Measurements from ENCODE around the gene OVCH2.
"Not testable (repeated sequence)": the region's sequence is repeated elsewhere in the genome, so short reads cannot be mapped to it uniquely, and the experiment has no call there.

OVCH2 gene

GRCh38 chr11:7671347-7672215 is 34.7 kb downstream of the OVCH2 start:
- DNase-seq, result no peak

DNA sequence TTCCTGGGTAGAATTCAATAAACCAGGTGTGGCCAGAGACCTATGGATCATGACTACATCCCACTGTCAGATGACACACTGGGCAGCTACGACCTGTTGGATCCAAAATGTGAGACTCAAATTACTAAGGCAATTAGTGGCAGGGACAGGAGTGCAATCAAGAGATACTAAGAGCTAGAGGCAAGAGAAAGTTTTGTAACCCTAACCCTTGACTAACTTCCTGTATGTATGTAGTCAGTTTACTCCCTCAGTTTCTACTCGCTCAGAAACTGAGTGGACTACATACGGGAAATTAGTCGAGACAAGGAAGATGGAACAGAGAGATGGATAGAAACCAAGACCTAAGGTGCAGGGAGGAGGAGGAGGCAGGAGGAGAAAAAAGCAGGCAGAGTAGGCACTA is 35.6 kb downstream of the OVCH2 start:
- no peak for DNase-seq

DNA sequence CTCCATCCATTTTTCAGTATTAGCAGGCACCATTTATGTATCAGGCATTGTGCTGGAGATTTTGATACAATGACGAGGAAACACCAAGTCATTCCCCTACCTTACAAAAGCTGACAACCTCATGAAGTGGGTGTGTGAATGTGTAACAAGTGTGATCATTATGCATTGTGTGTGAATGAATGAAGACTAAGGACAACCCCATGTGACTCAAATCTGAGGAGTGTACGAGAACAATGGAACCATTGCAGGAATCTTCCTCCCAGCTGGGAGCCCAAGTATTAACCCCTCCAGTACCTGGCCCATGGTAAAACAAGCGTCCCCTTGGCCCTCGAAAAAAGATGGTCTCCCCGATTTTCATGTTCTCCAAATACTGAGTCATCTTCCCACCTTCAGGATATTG is 37.4 kb downstream of the OVCH2 start:
- no peak for DNase-seq

DNA sequence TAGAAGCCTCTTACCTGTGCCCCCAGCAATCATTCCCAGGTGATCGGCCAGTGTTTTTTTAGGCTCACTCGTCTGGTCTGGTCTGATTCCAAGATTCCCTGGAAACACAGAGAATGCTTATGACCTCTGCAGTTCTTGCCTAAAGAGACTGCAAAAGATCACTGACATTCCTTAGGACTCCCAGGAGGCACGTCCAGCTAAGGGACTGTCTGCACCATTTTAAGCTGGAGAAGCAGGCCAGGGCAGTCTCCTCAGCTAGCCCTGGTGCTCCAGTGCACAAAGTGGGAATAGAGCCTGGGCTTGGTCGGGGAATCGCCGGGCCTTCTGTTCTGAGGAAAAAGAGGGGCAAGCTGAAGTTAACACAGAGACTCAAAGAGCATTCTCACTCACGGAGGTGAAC is 37.8 kb downstream of the OVCH2 start:
- no peak for DNase-seq

DNA sequence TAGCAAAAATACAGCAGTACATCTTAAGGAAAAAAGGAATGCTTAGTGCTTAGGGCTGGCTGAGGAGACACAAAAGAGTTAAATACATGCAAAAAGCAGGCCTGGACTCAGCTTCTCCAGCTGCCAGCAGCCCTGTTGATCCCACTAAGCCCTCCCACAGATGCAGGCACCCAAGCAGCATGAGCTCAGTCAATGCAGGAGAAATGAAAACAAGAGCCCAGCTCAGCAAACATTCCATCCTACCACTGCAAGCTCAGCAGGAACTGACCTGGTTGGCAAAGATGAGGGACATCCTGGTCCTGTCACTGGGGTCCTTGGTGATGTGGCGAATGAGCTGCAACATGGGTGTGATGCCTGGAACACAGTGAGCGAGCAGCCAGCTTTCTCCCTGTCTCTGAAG is 38.8 kb downstream of the OVCH2 start:
- no peak for DNase-seq

- DNase-seq, result no peak
These were observed 39.9 kb downstream of the OVCH2 start for GRCh38 chr11:7666292-7666866.

GRCh38 chr11:7665473-7666291 is 40.6 kb downstream of the OVCH2 start:
- DNase-seq, result peak; percentile 50

DNA sequence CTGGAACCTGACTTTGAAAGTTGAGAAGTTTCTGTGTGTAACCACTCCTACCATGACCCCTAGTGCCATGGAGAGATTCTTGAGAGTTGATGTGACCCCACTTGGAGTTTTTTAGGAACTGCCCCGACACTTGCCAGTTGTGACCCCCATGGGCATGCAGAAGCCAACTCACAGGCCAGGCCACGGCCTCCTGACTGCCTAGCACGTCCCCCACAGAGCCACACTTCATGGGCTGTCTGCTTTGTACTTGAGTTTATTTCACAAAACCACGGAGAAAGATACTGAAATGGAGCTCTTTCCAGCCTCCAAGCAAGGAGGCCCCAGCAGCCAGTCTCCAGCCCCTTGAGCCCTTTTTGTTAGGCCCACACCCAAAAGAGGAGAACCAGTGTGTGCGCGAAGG is 41.4 kb downstream of the OVCH2 start:
- no peak for DNase-seq

DNA sequence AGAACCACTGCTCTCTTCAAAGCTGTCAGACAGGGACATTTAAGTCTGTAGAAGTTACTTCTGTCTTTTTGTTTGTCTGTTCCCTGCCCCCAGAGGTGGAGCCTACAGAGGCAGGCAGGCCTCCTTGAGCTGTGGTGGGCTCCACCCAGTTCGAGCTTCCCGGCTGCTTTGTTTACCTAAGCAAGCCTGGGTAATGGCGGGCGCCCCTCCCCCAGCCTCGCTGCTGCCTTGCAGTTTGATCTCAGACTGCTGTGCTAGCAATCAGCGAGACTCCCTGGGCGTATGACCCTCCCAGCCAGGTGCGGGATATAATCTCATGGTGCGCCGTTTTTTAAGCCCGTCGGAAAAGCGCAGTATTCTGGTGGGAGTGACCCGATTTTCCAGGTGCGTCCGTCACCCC is 42.7 kb downstream of the OVCH2 start:
- not testable (repeated sequence) for DNase-seq

DNA sequence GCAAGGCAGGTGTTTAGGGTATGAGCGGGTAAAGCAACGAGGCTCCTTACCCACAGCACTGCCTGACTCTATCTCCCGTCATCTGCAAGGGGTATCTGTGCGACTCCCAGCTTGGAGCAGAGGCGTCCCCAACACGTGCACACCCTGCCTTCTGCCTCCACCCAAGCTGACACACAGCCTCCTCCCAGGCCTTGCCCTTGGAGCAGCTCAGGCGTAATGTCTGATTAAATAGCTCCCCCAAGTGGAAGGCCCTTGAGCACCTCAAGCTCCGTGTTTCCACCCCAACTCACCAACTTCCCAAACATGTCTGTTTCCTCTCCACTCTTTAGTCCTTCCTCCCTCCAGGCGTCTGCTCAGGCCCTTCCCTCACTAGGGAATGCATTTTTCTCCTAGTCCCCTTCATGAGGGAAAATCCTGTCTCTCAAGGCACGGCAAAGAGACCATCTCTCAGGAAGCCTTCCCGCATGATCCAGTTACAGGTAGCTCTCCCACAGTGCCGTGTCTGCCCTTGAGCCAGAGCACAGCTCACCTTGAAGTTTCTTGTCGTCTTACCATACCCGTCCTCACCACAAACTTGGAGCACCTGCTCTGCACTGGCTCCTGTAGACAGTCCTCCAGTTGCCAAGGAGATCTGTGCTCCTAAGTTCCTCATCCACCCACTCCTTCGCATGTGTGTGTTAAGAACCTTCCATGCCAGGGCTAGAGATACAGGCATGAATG is 48.8 kb downstream of the OVCH2 start:
- DNase-seq, result peak; percentile 70

GRCh38 chr11:7656704-7657103 is 49.6 kb downstream of the OVCH2 start:
- no peak for DNase-seq

DNA sequence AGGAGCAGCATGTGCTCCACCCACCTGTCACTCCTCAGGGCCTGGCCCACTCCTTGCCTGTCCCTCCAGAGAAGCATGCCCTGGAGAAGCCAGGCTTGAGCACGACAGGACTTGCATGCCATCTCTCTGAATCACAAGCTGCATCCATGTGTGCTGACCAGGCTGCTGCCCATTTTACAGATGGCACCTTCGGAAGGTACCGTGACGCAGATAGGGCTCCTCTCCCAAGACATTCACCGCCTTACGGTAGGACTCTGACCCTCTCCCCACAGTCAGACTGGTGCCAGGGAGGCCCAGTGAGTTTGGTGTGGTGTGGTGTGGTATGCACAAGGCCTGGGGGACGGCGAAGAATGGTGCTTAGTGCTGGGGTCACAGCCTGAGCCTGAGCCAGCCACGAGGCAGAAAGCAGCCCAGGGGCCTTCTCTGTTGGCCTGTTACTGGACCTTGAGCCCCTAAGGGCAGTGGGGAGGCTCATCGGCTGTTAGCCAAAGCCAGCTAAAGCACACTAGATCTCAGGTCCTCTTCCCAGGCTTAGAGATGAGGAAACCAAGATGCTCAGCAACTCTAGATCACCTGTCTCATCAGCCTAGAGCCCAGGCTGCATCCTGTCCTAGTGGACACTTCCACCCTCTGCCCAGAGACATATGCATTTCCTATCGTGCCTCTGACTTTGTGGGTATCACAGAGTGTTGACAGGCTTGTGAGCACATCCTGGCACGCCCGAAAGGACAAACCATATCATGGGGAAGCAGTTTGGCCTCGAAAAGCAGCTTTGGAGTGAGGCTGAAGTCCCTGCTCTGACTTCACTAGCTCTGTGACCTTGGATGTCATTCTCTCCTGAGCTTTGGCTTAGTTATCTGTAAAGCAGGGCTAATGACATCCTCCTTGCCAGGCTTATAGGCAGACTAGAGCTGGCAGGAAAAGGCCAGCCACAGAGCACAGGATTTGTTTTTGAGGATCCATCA is 50.7 kb downstream of the OVCH2 start:
- DNase-seq, result no peak

- DNase-seq, result no peak
These were observed 52.0 kb downstream of the OVCH2 start for GRCh38 chr11:7654195-7654705.

GRCh38 chr11:7651700-7652099 is 54.6 kb downstream of the OVCH2 start:
- DNase-seq, result no peak

- no peak for DNase-seq
These were observed 55.1 kb downstream of the OVCH2 start for GRCh38 chr11:7651140-7651551.

- no peak for DNase-seq
These were observed 58.0 kb downstream of the OVCH2 start for GRCh38 chr11:7648264-7648663.

DNA sequence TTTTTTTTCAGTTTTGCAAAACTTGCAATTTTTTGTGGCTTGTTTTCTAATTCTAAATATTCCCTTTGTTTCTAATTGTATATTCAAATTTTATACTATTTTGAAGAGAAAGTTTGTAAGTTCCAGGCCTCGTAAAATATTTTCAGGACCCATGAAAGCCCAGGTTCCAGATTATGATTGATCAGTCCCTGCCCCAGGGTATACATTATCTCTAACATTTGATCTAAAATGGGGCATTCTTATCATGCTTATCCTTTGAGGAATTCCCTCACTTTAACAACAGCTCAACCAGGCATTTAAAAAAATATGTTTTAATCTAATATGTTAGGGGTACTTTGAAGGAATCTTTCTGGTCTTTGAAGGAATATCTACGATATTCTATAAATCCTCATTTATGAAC is 59.4 kb downstream of the OVCH2 start:
- DNase-seq, result no peak

DNA sequence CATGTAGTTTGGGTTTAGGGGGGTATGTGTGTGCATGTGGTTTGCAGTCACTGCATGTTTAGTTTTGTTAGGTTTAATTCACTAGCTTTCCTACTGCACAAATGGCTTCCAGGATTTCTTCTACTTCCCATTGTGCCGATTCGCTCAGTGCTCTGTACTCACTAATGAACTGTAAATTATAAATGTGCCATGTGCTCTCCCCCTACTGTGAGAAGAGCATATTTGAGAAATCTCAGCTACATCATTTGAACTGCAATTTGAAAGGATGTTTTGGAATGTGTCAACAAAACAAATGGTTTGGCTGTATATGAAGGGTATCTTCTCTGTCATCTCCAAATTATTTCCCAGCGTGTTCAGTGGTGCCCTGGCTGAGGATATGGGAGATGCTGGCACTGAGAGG is 61.1 kb downstream of the OVCH2 start:
- DNase-seq, result no peak

- DNase-seq, result no peak
These were observed 63.0 kb downstream of the OVCH2 start for GRCh38 chr11:7643314-7643713.

GRCh38 chr11:7642747-7643146 is 63.5 kb downstream of the OVCH2 start:
- DNase-seq, result peak; percentile 12

DNA sequence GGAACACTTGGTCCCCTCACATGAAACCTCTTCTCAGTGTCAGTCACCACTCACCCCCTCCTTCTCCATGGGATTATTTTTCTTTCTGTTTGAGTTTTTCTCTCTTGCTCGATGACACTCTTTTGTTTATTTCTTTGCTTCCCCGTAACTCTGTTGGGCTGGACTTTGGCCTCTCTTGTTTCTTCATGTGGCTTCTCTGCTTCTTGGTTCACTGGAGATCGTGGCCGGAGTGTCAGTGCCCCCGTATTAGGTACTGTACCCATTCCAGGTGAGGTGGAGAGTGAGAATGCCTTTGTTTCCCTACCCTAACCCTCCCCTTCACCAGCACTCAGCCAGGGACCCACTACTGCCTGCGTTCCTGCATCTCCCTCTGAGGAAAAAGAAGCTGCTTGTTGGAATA is 65.5 kb downstream of the OVCH2 start:
- DNase-seq, result no peak

DNA sequence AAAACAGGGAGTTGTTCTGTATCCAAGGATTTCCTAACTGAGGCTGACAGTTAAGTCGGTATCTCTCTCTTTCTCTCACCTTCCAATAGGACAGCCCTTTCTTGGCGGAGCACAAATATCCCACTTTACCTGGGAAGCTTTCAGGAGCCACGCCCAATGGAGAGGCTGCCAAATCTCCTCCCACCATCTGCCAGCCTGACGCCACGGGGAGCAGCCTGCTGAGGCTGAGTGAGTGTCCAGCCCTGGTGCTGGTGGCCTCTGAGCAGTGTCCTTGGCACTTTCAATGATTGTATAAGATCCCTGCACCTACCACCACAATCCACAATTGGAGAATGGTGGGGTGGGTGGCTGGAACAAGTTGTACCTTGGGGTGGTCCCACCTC is 66.6 kb downstream of the OVCH2 start:
- no peak for DNase-seq
